Stimulated activated naive CD4-positive, alpha-beta T cell (primary cell): Measurements from ENCODE around the gene CIAO3.
A peak's percentile ranks its signal among the peaks of the same experiment; 100 is the strongest.

Source experiments
- DNase-seq, 6 experiments: peaks; one replicate each; lab custom pipeline; 2025; lab: John Stamatoyannopoulos, UW

Gene CIAO3

GRCh38 chr16:723695-724094 is 17.1 kb downstream of the CIAO3 start:
- DNase-seq: no peak

- no peak for DNase-seq
Measured at GRCh38 chr16:722835-723633, 17.8 kb downstream of the CIAO3 start.

- peak in 1 of 6 experiments; percentile 44 for DNase-seq
Measured at GRCh38 chr16:721765-722540, 18.8 kb downstream of the CIAO3 start.

GRCh38 chr16:720990-721764 is 19.6 kb downstream of the CIAO3 start, which contains the start of gene ANTKMT:
TSS of gene ANTKMT (plus strand) at chr16:721146. CDS start at chr16:721275, 129 bp downstream.
- peak; percentile 32 to 62 (median 56) for DNase-seq

DNA sequence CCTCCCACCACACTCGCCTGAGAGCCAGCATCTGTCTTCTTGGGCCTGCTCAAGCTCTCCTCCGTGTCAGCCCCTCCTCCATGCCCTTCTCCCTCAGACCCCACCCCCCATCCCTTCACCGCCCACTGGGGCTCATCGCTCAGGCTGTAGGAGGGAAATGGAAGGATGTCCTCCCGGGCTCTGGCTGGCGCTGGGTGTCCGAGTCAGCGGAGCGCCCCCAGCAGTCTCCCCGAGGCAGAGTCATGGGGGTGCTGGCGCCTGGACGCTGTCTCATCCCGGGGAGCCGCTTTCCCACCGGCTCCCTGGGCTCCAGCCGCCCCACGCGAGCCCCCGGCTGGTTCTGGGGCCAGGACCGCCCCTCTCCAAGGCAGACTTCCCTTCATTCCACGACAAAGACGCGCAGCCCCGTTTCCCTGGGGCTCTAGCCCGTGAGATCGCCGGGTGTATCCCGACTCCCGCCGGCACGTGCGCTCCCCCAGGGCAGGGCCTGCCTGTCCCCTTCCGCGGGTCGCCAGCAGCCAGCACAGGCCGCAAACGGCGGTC is 20.3 kb downstream of the CIAO3 start:
- peak in 3 of 6 experiments; percentile 11 to 42 (median 33) for DNase-seq

- DNase-seq: peak in 1 of 6 experiments; percentile 26
Measured at GRCh38 chr16:719815-720446, 20.9 kb downstream of the CIAO3 start.

DNA sequence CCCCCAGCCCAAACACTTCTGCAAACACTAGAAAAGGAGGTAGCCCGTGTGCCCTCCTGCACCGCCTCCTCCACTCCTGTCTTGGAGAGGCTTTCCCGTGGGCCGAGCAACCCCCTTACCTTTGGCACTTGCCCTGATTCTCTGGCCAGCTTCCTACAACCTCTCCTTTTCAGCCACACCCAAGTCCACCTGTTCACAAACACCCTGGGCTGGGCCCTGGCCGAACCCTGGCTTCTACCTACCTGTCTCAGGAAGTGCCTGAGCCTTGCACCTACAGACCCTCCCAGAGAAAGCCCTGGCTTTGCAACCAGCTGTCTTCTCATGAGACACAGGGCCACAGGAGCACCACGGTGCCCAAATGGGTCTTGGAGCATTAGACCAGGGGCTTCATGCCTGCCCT is 21.9 kb downstream of the CIAO3 start:
- no peak for DNase-seq

- no peak for DNase-seq
Measured at GRCh38 chr16:718389-718788, 22.4 kb downstream of the CIAO3 start.

GRCh38 chr16:717450-718245 is 23.1 kb downstream of the CIAO3 start:
- DNase-seq: no peak

DNA sequence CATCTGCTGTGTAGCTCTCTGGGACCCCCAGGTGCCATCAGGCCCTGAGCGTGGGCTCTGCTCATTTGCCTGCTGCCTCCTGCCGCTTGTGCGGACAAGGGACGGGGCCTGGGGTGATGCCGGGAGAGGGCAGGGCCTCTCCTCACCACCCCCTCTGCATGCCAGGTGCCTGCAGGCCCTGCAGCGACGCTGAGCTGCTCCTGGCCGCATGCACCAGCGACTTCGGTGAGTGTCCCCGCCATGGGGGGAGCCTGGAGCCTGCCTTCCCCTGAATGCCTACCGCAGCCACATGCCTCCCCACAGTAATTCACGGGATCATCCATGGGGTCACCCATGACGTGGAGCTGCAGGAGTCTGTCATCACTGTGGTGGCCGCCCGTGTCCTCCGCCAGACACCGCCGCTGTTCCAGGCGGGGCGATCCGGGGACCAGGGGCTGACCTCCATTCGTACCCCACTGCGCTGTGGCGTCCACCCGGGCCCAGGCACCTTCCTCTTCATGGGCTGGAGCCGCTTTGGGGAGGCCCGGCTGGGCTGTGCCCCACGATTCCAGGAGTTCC is 23.9 kb downstream of the CIAO3 start:
- DNase-seq: no peak

DNA sequence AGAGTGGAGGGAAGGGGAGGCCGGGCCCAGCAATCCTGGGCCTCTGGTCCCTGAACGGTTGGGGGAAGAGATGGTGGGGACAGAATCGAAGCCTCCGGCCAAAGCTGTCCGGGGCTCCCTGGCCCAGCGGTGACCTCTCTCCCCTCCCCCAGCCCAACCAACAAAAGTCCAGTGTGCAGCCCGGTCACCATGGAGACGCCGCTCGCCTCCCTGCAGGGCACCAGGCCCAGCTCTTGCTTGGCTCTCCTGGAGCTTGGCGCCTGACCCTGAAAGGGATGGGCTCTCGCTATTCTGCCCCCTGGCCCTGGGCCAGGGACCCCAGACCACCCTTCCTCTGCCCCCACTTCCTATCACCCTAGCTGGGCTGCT is 24.6 kb downstream of the CIAO3 start:
- no peak for DNase-seq

DNA sequence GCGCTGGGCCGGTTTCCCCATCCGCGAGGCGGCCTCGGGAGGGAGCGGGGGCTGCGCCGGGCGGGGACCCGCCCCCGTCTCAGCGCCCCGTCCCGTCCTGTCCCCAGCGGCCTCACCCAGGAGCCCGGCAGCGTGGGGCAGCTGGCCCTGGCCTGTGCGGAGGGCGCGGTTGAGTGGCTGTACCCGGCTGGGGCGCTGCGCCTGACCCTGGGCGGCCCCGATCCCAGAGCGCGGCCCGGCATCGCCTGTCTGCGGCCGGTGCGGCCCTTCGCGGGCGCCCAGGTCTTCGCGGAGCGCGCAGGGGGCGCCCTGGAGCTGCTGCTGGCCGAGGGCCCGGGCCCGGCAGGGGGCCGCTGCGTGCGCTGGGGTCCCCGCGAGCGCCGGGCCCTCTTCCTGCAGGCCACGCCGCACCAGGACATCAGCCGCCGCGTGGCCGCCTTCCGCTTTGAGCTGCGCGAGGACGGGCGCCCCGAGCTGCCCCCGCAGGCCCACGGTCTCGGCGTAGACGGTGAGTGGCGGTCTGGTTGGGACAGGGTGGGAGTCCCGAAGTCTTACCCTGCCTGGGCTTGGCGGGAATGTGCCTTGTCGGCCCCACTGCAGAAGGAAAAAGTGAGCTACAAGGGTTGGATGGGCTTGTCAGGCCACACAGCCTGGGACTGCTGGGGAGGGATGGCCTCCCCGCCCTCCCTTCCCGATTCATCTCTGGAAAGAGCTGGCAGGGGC is 25.2 kb downstream of the CIAO3 start:
- DNase-seq: peak in 1 of 6 experiments; percentile 24

- peak; percentile 51 to 84 (median 76) for DNase-seq
Measured at GRCh38 chr16:714558-715476, 26.0 kb downstream of the CIAO3 start, which contains the start of gene METRN. TSS of gene METRN (plus strand) at chr16:715118. CDS start at chr16:715290, 172 bp downstream.

- DNase-seq: no peak
Measured at GRCh38 chr16:714079-714478, 26.7 kb downstream of the CIAO3 start.

GRCh38 chr16:712740-713250 is 28.0 kb downstream of the CIAO3 start:
- DNase-seq: peak in 3 of 6 experiments; percentile 26 to 38 (median 27)

DNA sequence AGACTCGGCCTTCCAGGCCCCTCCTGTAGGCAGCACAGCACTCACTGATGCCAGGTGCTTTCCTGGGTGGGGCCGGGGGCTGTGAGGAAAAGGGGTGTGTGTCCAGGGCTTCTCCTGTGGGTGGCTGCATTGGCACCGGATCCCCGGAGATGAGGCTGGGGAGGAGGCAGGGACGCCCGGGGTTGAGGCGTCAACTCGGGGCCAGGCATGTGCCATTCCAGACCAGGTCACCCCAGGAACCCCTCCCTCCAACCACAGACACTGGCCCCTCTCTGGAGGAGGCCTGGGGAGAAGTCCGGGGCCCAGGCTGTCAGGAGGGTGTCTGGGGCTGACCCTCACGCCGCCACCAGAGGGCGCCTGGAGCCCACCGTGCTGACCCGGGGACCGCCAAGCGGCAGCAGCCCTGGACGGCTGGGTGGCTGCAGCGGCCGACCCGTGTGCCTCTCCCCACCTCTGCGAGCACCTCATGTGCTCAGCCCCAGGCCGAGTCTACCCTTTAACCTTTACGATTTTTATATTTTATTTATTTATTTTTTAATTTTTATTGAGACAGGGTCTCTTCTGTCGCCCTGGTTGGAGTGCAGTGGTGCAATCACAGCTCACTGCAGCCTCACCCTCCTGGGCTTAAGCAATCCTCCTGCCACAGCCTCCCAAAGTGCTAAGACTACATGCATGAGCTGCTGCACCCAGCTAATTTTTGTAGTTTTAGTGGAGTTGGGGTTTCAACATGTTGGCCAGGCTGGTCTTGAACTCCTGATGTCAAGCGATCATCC is 29.1 kb downstream of the CIAO3 start:
- DNase-seq: peak; percentile 27 to 82 (median 68)

DNA sequence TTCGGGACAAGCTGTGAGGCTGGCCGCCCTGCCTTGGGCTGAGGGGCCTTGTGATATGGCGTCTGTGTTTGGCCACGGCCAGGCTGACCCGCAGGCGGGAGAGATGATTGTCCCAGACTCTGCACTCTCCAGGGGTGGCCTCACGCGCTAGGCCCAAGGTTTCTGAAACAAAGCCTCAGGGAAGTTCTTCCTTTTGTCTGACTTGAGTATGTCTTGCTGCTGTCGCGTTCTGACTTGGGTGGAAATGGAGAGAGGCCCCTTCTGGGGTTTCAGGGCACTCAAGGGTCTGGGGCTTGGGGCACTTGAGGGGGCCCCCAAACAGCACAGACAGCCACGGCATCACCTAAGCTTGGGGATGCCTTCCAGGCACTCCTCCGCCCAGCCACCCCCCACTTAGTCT is 29.7 kb downstream of the CIAO3 start:
- DNase-seq: no peak
